BJ (cell line): Measurements from ENCODE around the gene FAM53A. TPM values are rescaled to one million over a fixed set of nuclear protein-coding genes. Genes with fewer than 3 reads are reported as not detected.

Experiments used
- CTCF ChIA-PET: fragments of 350-600 bp; formaldehyde crosslinking; extraction: SDS; loops from one replicate; lab custom pipeline; 2021; ENCODE audit warnings: antibody characterized with exemption, inconsistent platforms; lab: Yijun Ruan, JAX
- POLR2A ChIA-PET: fragments of 300-600 bp; sonication (Branson Sonifier 250); formaldehyde crosslinking; extraction: SDS; loops from one replicate; lab custom pipeline; 2021; ENCODE audit warnings: antibody characterized with exemption; lab: Charles Lee
- DNase-seq: peaks from one replicate; pipeline ENCODE4 v3.0.0-alpha.2; 2011; ENCODE audit warnings: low read depth
- H3K27me3 ChIP-seq: 2 replicates; pipeline ENCODE4 v1.6.0; 2011; ENCODE audit warnings: low read length; ENCODE audit not compliant: control insufficient read depth, insufficient read depth
- H3K36me3 ChIP-seq: 2 replicates; pipeline ENCODE4 v1.5.1; 2011; ENCODE audit warnings: low read length; ENCODE audit not compliant: control insufficient read depth, insufficient read depth
- H3K4me3 ChIP-seq: 2 replicates; pipeline ENCODE4 v1.5.1; 2011; ENCODE audit warnings: low read depth, mild to moderate bottlenecking, control low read depth, low read length
- polyA plus RNA-seq: library from polyadenylated mRNA; depleted of rRNA; stranded (reverse); fragments of >200 nt; gene quantifications from 2 replicates; pipeline ENCODE4 v1.2.3, GENCODE V29; 2011
- TF ChIP-seq, protein P1 (sequence below): IDR thresholded peaks from 2 replicates; pipeline ENCODE4 v1.5.1; 2011; ENCODE audit warnings: low read depth, mild to moderate bottlenecking, control low read depth, inconsistent platforms, low read length, moderate library complexity; ENCODE audit not compliant: insufficient read depth

The FAM53A gene
- polyA plus RNA-seq, 1 experiment = 3.7 TPM

- DNase-seq = no peak
- Histone ChIP-seq H3K27me3 (no peaks in the 10 kb centered on the region), H3K4me3 (no peak overlapping the region), H3K36me3 (no peaks in the 10 kb centered on the region)
- TF ChIP-seq, protein P1, sequence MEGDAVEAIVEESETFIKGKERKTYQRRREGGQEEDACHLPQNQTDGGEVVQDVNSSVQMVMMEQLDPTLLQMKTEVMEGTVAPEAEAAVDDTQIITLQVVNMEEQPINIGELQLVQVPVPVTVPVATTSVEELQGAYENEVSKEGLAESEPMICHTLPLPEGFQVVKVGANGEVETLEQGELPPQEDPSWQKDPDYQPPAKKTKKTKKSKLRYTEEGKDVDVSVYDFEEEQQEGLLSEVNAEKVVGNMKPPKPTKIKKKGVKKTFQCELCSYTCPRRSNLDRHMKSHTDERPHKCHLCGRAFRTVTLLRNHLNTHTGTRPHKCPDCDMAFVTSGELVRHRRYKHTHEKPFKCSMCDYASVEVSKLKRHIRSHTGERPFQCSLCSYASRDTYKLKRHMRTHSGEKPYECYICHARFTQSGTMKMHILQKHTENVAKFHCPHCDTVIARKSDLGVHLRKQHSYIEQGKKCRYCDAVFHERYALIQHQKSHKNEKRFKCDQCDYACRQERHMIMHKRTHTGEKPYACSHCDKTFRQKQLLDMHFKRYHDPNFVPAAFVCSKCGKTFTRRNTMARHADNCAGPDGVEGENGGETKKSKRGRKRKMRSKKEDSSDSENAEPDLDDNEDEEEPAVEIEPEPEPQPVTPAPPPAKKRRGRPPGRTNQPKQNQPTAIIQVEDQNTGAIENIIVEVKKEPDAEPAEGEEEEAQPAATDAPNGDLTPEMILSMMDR = no peak
- ChIA-PET CTCF (interaction anchor here (1.2 kb wide), 1 partner anchor 10 kb away, joined by 3 read pairs; no protein-coding TSS in a partner anchor), POLR2A (no interaction called here)
These were observed 57.2 kb downstream of the FAM53A start for GRCh38 chr4:1626941-1627340.

DNA sequence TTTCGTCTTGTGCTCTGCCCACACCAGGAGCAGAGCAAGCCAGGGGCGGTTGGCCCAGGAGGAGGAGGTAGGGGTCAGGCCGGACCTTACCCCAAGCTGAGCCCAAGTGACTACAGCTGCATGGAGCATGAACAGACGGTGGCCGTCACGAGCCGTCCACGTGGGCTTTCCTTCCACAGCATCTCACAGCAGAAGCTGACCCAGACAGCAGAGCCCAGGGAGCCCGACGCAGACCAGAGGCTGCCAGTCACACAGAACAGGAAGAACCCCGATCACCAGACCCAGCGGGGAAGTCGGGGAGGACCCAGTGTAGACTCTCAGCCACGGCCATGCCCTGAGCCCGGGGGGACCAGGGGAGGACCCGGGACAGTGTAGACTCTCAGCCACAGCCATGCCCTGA lies 58.0 kb downstream of the FAM53A start:
- no peak for DNase-seq
- H3K36me3 ChIP-seq = no peaks in the 10 kb centered on the region
- ChIA-PET POLR2A (no interaction called here), CTCF (no interaction called here)
- TF ChIP-seq, protein P1 = no peak
- H3K27me3 ChIP-seq = no peaks in the 10 kb centered on the region
- H3K4me3 ChIP-seq = no peak overlapping the region

DNA sequence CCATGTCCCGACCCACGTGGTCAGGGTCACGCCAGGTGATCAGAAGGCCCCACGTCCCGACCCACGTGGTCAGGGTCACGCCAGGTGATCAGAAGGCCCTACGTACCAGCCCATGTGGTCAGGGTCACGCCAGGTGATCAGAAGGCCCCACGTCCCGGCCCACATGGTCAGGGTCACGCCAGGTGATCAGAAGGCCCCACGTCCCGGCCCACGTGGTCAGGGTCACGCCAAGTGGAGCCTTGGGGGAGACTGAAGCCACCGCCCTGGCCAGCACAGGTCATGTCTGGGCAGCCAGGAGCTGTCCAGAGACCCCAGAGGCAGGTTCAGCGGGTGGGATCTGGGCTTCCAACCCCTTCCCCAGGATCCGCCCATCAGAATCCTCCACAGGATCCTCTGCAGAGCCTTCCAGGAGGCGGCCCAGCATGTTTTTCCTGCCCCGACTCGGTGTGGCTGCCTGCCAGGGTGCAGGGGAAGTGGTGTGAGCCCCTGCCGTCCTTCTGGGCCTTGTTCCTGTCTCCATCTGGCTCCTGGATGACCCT lies 58.4 kb downstream of the FAM53A start:
- no peak overlapping the region for H3K4me3 ChIP-seq
- H3K36me3 ChIP-seq = no peaks in the 10 kb centered on the region
- POLR2A ChIA-PET = no interaction called here
- no peak for DNase-seq
- TF ChIP-seq, protein P1 = no peak
- no peaks in the 10 kb centered on the region for H3K27me3 ChIP-seq
- CTCF ChIA-PET = no interaction called here

- no peaks in the 10 kb centered on the region for H3K27me3 ChIP-seq
- TF ChIP-seq, protein P1 = no peak
- no peaks in the 10 kb centered on the region for H3K36me3 ChIP-seq
- CTCF ChIA-PET = no interaction called here
- H3K4me3 ChIP-seq = no peak overlapping the region
- POLR2A ChIA-PET = no interaction called here
- no peak for DNase-seq
These were observed 59.6 kb downstream of the FAM53A start for GRCh38 chr4:1624519-1624910.

- POLR2A ChIA-PET = no interaction called here
These were observed 60.1 kb downstream of the FAM53A start for GRCh38 chr4:1623821-1624518.

More at GRCh38 chr4:1623821-1624518, 60.1 kb downstream of the FAM53A start:
- DNase-seq = no peak
- Histone ChIP-seq H3K27me3 (no peaks in the 10 kb centered on the region), H3K36me3 (no peaks in the 10 kb centered on the region), H3K4me3 (no peak overlapping the region)
- TF ChIP-seq, protein P1 = no peak
- CTCF ChIA-PET = interaction anchor here (1.2 kb wide), 1 partner anchor 269 kb away, joined by 3 read pairs; no protein-coding TSS in a partner anchor
